Measurements from ENCODE around the gene KIF17.

DNA sequence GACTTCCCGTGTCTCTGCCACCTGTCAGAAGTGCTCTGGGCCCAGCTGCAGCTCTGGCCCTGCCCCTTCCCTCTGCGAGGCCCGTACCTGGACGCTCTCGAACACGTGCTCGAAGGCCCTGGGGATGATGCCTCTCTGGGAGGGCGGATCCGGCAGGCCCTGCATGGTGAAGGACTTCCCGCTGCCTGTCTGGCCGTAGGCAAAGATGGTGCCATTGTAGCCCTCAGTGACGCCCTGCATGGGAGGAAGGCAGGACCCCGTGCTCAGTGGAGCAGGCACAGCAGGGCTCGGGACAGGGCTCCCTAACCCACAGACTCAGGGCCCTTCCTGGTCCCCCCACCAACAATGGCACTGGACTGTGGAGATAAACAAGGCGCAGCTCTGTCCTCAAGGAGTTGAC, 2.4 kb downstream of the KIF17 start:
- TF ChIP-seq CTCF (IDR thresholded peaks at IDR 0.05) (no peak), GABPA (IDR thresholded peaks at IDR 0.05; ENCODE audit: low read depth) (no peak), TAF1 (IDR thresholded peaks at IDR 0.05; ENCODE audit: borderline replicate concordance, low read depth, low read length) (no peak), REST (IDR thresholded peaks at IDR 0.05; ENCODE audit: low read depth, low read length) (no peak), EP300 (IDR thresholded peaks at IDR 0.05; ENCODE audit: borderline replicate concordance in 1 of 2, low read depth in 1 of 2, low read length in 1 of 2) (no peak), POLR2AphosphoS5 (IDR thresholded peaks at IDR 0.05; ENCODE audit: low read depth, low read length) (no peak), SIN3A (IDR thresholded peaks at IDR 0.05; ENCODE audit: borderline replicate concordance, low read depth, low read length) (no peak), CHD2 (IDR thresholded peaks at IDR 0.05; ENCODE audit: low read length, partially characterized antibody) (no peak), RCOR1 (IDR thresholded peaks at IDR 0.05; ENCODE audit: low read length) (no peak), RAD21 (IDR thresholded peaks at IDR 0.05; ENCODE audit: low read length) (no peak), NFIC (IDR thresholded peaks at IDR 0.05; ENCODE audit: borderline replicate concordance) (no peak), RXRA (IDR thresholded peaks at IDR 0.05; ENCODE audit: borderline replicate concordance, low read depth) (no peak)
- TF ChIP-seq, protein P1, sequence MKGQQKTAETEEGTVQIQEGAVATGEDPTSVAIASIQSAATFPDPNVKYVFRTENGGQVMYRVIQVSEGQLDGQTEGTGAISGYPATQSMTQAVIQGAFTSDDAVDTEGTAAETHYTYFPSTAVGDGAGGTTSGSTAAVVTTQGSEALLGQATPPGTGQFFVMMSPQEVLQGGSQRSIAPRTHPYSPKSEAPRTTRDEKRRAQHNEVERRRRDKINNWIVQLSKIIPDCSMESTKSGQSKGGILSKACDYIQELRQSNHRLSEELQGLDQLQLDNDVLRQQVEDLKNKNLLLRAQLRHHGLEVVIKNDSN (IDR thresholded peaks at IDR 0.05; ENCODE audit: borderline replicate concordance, low read depth) = no peak

Measured in SK-N-SH (cell line).